ENCODE results near the gene VASN. TPM values are rescaled to one million over a fixed set of nuclear protein-coding genes. Genes with fewer than 3 reads are reported as not detected.

Gene VASN
- total and polyA plus RNA-seq, 10 of the 15 experiments (the other 5 are each of a cell fraction or from before 2014, with no cell fraction given), result 0.02 to 0.19 (median 0.14) TPM; not detected in 6

DNA sequence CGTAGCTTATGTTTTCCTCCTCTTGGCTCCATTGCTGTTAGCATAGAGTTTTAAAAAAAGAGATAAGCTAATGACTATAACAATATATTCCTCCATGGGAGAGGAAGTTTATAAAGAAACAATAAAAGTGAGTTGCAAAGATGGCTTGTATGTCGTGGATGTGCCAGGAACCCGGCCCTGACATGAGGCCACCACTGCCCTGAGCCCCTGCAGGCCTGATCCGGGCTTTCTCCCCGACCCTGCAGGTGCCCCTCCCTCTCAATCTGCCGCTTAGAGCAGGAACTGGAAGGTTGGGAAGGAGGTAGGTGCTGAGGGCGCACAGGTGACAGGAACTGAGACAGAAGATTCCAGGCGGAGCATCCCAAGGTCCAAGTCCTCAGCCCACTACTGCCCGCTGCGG is 32.2 kb upstream of the VASN start:
- DNase-seq (ENCODE audit: low read depth, low spot score), result no peak
- H3K79me2 ChIP-seq (ENCODE audit: control insufficient read depth, insufficient read depth, low read length), result peaks cover 5% of the 10 kb centered on the region
- H3K27ac ChIP-seq (ENCODE audit: control insufficient read depth, insufficient read depth), result no peak overlapping the region
- ChIA-PET SMC1A (ENCODE audit: uncharacterized antibody, unreplicated experiment) (no interaction called here), RAD21 (ENCODE audit: unreplicated experiment) (no interaction called here), POLR2A (interaction anchor here (0.6 kb wide), 2 partner anchors 26 to 51 kb away, joined by 3 read pairs; no protein-coding TSS in a partner anchor), CTCF (interaction anchor here (0.9 to 1.1 kb wide), 2 partner anchors 56 to 64 kb away, joined by 3 to 4 read pairs; no protein-coding TSS in a partner anchor)
- in situ Hi-C loops (cut with MboI) (no loop called here), intact Hi-C loops (cut with micrococcal nuclease; ENCODE audit: unreplicated experiment) (loop anchor here (10.0 kb wide), 1 partner anchor 135 kb away; no protein-coding TSS in a partner anchor)
- H3K27me3 ChIP-seq (replicated peaks in 1 of 2; ENCODE audit: control insufficient read depth in 2 of 2, insufficient read depth in 2 of 2, low read length in 1 of 2), result no peaks in the 10 kb centered on the region
- TF ChIP-seq HDAC2 (IDR thresholded peaks at IDR 0.05) (no peak), NFXL1 (IDR thresholded peaks at IDR 0.05; ENCODE audit: borderline replicate concordance) (no peak), CHD2 (IDR thresholded peaks at IDR 0.05; ENCODE audit: borderline replicate concordance, low read depth, low read length) (no peak), WRNIP1 (IDR thresholded peaks at IDR 0.05; ENCODE audit: borderline replicate concordance, low read depth, low read length) (no peak), POLR2A (IDR thresholded peaks at IDR 0.05; ENCODE audit: low read depth, low read length) (no peak), YY1 (IDR thresholded peaks at IDR 0.05; ENCODE audit: low read depth, low read length) (no peak), SIX5 (IDR thresholded peaks at IDR 0.05; ENCODE audit: low read depth, low read length, severe bottlenecking) (no peak), NFIC (IDR thresholded peaks at IDR 0.05; ENCODE audit: low read depth, low read length) (no peak), ZZZ3 (IDR thresholded peaks at IDR 0.05; ENCODE audit: control insufficient read depth, insufficient read length, low read depth) (no peak)
- TF ChIP-seq, protein P1, sequence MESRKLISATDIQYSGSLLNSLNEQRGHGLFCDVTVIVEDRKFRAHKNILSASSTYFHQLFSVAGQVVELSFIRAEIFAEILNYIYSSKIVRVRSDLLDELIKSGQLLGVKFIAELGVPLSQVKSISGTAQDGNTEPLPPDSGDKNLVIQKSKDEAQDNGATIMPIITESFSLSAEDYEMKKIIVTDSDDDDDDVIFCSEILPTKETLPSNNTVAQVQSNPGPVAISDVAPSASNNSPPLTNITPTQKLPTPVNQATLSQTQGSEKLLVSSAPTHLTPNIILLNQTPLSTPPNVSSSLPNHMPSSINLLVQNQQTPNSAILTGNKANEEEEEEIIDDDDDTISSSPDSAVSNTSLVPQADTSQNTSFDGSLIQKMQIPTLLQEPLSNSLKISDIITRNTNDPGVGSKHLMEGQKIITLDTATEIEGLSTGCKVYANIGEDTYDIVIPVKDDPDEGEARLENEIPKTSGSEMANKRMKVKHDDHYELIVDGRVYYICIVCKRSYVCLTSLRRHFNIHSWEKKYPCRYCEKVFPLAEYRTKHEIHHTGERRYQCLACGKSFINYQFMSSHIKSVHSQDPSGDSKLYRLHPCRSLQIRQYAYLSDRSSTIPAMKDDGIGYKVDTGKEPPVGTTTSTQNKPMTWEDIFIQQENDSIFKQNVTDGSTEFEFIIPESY (IDR thresholded peaks at IDR 0.05), result no peak
- H3K4me2 ChIP-seq (ENCODE audit: control insufficient read depth, insufficient read depth), result no peak overlapping the region
- H3K9me3 ChIP-seq (replicated peaks; ENCODE audit: control insufficient read depth, insufficient read depth, low read length), result no peaks in the 10 kb centered on the region
- H2AFZ ChIP-seq (ENCODE audit: control insufficient read depth, low read depth, low read length), result no peak overlapping the region
- no peak for FAIRE-seq
- H3K9ac ChIP-seq (ENCODE audit: control insufficient read depth, insufficient read depth, low read length), result no peak overlapping the region
- H3K4me1 ChIP-seq (ENCODE audit: control insufficient read depth, insufficient read depth, low read length), result no peaks in the 10 kb centered on the region
- BruUV-seq (replicated peaks), result no TSS peak
- no peak overlapping the region for H3K4me3 ChIP-seq
- 99% methylated on average over 10 of the region's 10 CpGs for WGBS (ENCODE audit: insufficient coverage, insufficient replicate concordance, low lambda C conversion rate, missing lambda C conversion rate)
- no peak for ATAC-seq
- peaks cover 0 to 19% of the 10 kb centered on the region in 2 experiments; a peak in 3 of 4 replicates for H3K36me3 ChIP-seq (ENCODE audit: control insufficient read depth in 2 of 2, insufficient read depth in 2 of 2, low read length in 1 of 2)
- H4K20me1 ChIP-seq (ENCODE audit: control insufficient read depth, insufficient read depth), result no peaks in the 10 kb centered on the region

Measured in GM12878 (cell line).